Pulmonary artery endothelial cell (primary cell): ENCODE data around the gene CNBD2. TPM values are rescaled to one million over a fixed set of nuclear protein-coding genes. Genes with fewer than 3 reads are reported as not detected.
"Not testable (repeated sequence)": the region's sequence is repeated elsewhere in the genome, so short reads cannot be mapped to it uniquely, and the experiment has no call there.

Experiments
- DNase-seq: peaks from one replicate; pipeline ENCODE4 v3.0.0-alpha.2; 2011; ENCODE audit warnings: low read depth, low spot score
- total RNA-seq: library from RNA; depleted of rRNA; stranded (reverse); fragments of >200 nt; gene quantifications from 2 replicates; pipeline ENCODE4 v1.2.3, GENCODE V29; 2014

The CNBD2 gene
- total RNA-seq, 1 donor from 2014 or later: 3.8 TPM

GRCh38 chr20:36018208-36018988 is 50.0 kb downstream of the CNBD2 start:
- DNase-seq: no peak

DNA sequence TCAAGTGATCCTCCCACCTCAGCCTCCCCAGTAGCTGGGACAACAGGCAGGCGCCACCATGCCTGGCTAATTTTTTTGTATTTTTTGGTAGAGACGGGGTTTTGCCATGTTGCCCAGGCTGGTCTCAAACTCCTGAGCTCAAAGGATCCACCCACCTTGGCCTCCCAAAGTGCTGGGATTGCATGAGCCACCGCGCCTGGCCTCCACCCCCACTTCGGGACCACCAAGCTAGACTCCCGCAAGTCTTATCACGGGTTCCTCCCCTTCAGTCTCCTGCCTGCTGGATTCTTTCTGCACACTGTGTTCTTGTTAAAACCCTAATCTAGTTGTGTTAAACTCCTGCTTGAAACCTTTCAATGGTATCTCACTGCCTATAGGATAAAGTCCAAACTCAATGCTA is 57.7 kb downstream of the CNBD2 start:
- DNase-seq: not testable (repeated sequence)

GRCh38 chr20:36028106-36028808 is 59.9 kb downstream of the CNBD2 start:
- no peak for DNase-seq

- DNase-seq: no peak
Measured at GRCh38 chr20:36030149-36030548, 61.8 kb downstream of the CNBD2 start.

- no peak for DNase-seq
Measured at GRCh38 chr20:36031806-36032205, 63.4 kb downstream of the CNBD2 start.

GRCh38 chr20:36034875-36035274 is 66.5 kb downstream of the CNBD2 start:
- DNase-seq: no peak

- no peak for DNase-seq
Measured at GRCh38 chr20:36035745-36036144, 67.4 kb downstream of the CNBD2 start.

DNA sequence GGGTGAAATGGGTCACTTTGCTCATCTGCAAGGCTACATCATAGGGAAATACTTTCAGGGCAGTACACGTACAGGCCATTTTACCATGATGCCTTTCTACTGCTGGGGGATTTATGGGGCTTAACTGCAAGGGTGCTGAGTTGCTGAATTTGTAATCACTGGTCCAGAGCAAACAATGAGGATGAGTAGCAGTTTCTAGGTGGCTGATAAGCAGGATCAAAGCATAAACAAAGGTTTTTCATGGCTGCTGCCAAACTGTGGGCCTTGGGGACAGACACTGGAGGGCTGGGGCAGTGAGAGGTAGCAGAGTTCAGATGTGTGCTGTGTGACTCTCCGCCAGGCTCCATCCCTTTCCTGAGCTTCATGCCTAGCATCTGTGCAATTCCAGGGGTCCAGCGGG is 68.3 kb downstream of the CNBD2 start:
- no peak for DNase-seq

DNA sequence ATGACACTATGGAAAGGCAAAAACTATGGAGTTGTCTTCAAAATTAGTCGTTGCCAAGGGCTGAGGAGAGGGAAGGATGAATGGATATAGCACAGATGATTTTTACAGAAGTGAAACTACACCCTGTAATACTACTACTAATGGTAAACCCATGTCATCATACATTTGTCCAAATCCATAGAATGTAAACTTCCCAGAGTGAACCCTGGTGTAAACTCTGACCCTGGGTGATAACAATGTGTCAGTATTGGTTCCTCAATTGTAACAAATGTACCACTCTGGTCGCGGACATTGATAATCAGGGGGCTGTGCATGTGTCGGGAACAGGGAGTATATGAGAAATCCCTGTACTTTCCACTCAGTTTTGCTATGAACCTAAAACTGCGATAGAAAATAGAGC is 72.2 kb downstream of the CNBD2 start:
- no peak for DNase-seq

DNA sequence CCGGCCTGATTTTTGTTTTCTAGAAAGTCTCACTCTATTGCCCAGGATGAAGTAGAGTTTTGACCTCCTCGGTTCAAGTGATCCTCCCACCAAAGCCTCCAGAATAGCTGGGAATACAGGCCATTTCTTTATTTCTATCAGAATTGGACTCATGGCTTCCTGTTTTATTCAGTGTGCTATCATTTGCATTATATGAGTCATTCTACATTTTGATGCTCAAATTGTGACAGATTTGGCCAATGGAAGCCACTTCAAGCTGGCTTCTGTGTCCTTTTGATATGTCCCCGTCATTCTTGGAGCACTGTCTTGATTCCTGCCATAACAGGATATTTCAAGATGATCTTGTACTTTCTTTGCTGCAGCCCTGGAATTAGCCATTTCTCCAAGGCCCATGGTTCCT is 75.1 kb downstream of the CNBD2 start:
- DNase-seq: no peak

DNA sequence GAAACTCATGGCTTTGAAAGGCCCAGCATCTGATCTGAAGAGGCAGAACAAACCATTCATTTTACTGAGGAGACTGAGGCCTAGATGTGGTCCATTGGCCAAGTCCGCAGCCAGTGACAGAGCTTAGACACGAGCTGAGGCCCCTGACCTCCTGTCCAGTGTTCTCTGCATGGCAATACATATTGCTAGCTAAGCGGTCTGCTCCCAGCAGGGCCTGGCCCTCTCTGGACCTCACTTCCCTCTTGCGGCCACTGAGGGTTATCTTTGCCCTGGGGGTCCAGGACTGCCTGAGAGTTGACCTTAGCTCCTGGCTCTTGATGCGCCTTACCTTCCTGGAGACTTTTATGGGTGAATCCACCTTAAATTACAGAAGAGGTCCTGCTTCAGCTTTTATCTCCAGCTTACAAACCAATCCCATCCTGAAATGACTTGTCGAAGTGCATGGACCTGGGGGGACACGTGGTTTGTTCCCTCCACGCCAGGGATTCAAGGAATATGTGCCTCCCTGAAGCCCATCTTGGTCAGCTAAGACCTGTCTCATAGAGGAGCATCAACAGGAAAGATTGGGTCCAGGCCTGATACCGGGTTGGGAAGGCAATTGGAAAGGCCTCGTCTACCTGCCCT is 75.6 kb downstream of the CNBD2 start:
- no peak for DNase-seq

DNA sequence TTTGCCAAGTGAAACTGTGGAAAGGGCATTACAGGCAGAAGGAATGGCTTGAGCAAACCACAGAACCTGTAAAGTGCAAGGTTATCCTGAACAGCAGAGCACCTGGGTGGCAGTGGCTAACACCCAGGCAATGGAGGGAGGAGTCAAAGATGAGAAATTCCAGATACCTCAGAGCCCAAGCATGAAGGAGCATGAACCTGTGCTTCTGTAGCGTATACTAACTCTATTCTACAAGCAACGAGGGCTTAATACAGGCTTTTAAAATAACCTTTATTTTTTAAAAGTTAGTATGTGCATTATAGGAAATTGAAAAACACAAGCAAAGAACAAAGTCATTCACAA is 77.0 kb downstream of the CNBD2 start:
- DNase-seq: no peak

DNA sequence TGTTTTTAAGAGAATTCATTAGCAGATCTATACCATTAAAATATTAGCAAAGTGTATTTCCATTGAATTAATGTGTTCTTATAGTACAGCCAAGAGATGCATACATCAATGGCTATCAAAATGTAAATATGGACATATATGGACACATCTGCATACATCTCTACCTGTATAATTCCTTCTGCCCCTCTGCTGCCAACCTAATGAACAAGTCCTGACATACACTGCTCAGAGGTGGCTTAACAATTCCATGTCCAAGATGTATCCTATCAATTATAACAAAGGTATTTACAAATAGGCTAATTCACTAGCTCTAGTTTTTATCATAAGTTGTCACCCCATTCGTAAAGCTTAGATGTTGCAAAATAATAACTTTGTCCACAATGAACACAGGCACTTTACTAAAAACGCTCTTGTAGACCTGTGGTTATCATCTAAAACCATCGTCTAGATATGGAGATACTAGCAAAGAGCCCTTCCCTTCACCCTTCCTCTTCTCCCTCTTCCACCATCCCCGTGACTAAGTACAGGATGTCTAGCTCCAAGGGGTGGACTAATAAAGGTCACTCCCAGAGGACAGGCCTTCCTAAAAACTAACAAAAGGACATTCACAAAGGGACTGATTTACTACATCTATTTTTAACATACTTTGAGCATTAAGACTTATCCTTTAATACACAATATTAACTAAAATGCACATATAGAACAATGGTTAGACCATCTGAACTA is 77.8 kb downstream of the CNBD2 start:
- DNase-seq: not testable (repeated sequence)

- DNase-seq: not testable (repeated sequence)
Measured at GRCh38 chr20:36049408-36049807, 81.0 kb downstream of the CNBD2 start.

DNA sequence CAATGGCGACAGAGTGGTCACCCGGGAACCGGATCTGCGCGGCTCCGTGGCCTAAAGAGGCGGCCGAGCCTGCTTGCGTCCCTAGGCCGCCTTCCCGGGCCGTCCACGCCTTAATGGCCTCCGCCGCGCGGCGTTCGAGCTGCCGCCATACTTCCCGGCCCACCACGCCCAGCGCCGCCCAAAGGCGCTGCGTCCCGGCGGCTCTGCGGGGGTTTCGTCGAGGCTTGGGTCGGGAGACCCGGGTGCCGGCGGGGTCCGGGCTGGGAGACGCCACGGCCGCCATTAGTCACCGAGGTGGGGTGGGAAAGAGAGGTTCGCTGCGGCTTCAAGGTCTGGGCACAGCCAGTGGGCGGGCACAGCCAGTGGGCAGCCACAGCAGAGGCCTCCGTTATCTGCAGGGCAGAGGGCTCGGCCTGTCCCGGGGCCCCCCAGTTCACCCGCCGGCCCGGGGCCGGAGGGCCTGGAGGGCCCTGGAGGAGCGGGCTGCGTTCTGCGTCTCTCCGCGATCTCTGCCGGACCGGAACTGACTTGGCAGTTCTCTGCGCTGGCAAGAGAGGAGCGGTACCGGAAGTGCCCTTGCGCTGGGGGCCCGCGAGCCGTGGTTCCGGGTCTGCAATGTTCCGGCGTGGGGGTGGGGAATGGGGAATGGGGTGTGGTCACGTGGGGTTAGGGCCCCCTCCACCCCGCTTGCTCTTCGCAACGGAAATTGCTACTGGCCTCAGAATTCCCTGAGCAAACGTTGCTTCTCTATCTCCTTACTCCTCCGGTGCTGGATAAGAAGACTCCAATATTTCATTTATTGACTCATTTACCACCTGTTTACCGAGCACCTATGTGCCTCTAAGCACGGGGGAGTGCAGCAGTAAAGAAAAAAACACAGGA is 82.3 kb downstream of the CNBD2 start:
- DNase-seq: peak; percentile 45

- no peak for DNase-seq
Measured at GRCh38 chr20:36051318-36052116, 83.1 kb downstream of the CNBD2 start.

GRCh38 chr20:36052117-36052513 is 83.7 kb downstream of the CNBD2 start:
- DNase-seq: no peak

DNA sequence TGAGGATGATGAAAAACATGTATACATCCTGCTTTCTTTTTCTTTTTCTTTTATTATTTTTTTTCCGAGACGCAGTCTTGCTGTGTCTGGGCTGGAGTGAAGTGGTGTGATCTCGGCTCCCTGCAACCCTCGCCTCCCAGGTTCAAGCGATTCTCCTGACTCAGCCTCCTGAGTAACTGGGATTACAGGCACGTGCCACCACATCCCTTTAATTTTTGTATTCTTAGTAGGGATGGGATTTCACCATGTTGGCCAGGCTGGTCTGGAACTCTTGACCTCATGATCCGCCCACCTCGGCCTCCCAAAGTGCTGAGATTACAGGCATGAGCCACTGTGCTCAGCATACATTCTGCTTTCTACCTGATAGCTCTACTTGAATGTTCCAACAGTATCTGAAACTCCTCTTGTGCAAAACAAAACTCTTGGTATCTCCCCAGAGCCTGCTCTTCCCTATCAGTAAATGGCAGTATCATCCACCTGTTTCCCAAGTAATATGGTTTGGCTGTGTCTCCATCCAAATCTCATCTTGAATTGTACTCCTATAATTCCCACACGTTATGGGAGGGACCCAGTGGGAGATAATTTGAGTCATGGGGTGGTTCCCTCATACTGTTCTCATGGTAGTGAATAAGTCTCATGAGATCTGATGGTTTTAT is 85.6 kb downstream of the CNBD2 start:
- DNase-seq: not testable (repeated sequence)

GRCh38 chr20:36055145-36055544 is 86.8 kb downstream of the CNBD2 start:
- DNase-seq: no peak

DNA sequence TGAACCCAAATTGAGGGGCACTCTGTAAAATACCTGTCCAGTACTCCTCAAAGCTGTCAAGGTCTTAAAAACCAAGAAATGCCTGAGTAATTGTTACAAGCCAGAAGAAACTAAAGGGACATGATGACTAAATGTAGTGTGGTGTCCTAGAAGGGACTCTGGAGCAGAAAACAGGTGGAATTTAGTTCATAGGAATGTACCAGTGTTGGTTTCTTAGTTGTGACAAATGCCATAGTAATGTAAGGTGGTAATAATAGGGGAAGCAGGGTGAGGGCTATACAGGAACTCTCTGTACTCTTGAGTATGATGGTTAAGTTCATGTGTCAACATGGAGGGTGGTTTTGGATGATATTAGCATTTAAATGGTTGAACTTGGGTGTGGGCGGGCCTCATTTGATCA is 92.3 kb downstream of the CNBD2 start:
- no peak for DNase-seq
